Measurements from ENCODE around the gene AARS2. TPM values are rescaled to one million over a fixed set of nuclear protein-coding genes. Genes with fewer than 3 reads are reported as not detected.

Gene AARS2
- total RNA-seq, 4 donors from 2014 or later, result 13.9 to 17.7 (median 16.4) TPM

GRCh38 chr6:44250718-44251123 is 62.4 kb downstream of the AARS2 start:
- Histone ChIP-seq H3K4me3 (no peak overlapping the region), H3K27me3 (no peaks in the 10 kb centered on the region), H3K4me1 (peaks cover 47% of the 10 kb centered on the region), H3K27ac (no peak overlapping the region), H3K9me3 (no peaks in the 10 kb centered on the region), H3K36me3 (peaks cover 68% of the 10 kb centered on the region)
- 77% methylated on average over 3 of the region's 3 CpGs for WGBS
- DNase-seq (ENCODE audit: low spot score in 2 of 2), result no peak
- TF ChIP-seq CTCF (IDR thresholded peaks at IDR 0.05), result no peak
- no peak for TF ChIP-seq POLR2A (IDR thresholded peaks at IDR 0.05)
- no peak for TF ChIP-seq EP300 (IDR thresholded peaks at IDR 0.05)
- TF ChIP-seq POLR2AphosphoS5 (IDR thresholded peaks at IDR 0.05), result no peak

DNA sequence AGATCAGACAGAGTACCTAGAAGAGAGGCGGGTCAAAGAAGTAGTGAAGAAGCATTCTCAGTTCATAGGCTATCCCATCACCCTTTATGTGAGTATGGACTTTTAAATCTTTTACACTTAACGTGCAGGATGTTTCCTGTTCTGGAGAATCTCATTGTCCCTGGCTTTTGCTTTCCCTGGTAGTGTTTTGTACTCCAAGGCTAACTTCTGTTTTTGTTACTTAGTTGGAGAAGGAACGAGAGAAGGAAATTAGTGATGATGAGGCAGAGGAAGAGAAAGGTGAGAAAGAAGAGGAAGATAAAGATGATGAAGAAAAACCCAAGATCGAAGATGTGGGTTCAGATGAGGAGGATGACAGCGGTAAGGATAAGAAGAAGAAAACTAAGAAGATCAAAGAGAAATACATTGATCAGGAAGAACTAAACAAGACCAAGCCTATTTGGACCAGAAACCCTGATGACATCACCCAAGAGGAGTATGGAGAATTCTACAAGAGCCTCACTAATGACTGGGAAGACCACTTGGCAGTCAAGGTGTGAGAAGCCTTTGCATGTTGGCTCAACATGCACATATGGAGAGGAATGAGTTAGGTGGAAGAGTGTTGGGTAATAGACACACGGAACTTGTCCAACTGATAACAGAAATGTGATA is 63.0 kb downstream of the AARS2 start:
- no peak for DNase-seq (ENCODE audit: low spot score in 2 of 2)
- TF ChIP-seq CTCF (IDR thresholded peaks at IDR 0.05), result no peak
- TF ChIP-seq EP300 (IDR thresholded peaks at IDR 0.05), result no peak
- no peak for TF ChIP-seq POLR2A (IDR thresholded peaks at IDR 0.05)
- no peak for TF ChIP-seq POLR2AphosphoS5 (IDR thresholded peaks at IDR 0.05)
- no peaks in the 10 kb centered on the region for H3K9me3 ChIP-seq
- 70% methylated on average over 6 of the region's 6 CpGs for WGBS
- H3K27ac ChIP-seq, result no peak overlapping the region
- H3K4me1 ChIP-seq, result peaks cover 45% of the 10 kb centered on the region
- H3K36me3 ChIP-seq, result peaks cover 65% of the 10 kb centered on the region
- no peak overlapping the region for H3K4me3 ChIP-seq
- H3K27me3 ChIP-seq, result no peaks in the 10 kb centered on the region

Other genes starting within 250 kb of the AARS2 start
- 10 to 100 TPM; 25.1 to 49.8 (median 44.0) TPM for gene MRPL14, start 185.9 kb downstream of the AARS2 start, total RNA-seq
- gene TMEM63B, start 185.8 kb downstream of the AARS2 start, total RNA-seq, result 10 to 100 TPM; 71.5 to 89.0 (median 84.5) TPM
- 1 to 10 TPM in 2 of 4 donors, under 1 TPM in 2; 0.45 to 2.5 (median 1.2) TPM for gene CAPN11, start 154.5 kb downstream of the AARS2 start, total RNA-seq
- not detected for gene MYMX, start 96.4 kb downstream of the AARS2 start, total RNA-seq
- gene SLC29A1, start 89.8 kb downstream of the AARS2 start, total RNA-seq, result 100 to 1,000 TPM in 1 of 4 donors, 10 to 100 TPM in 3; 61.7 to 133 (median 75.3) TPM
- 100 to 1,000 TPM; 450 to 830 (median 678) TPM for gene HSP90AB1, start 66.2 kb downstream of the AARS2 start, total RNA-seq
- gene SLC35B2, start 55.8 kb downstream of the AARS2 start, total RNA-seq, result 10 to 100 TPM; 26.2 to 38.5 (median 30.9) TPM
- gene NFKBIE, start 47.8 kb downstream of the AARS2 start, total RNA-seq, result 10 to 100 TPM; 12.9 to 25.0 (median 16.1) TPM
- gene TMEM151B, start 42.9 kb downstream of the AARS2 start, total RNA-seq, result under 1 TPM in 2 of 4 donors, not detected in 2; 0.10 to 0.15 TPM
- gene SPATS1, start 29.3 kb upstream of the AARS2 start, total RNA-seq, result not detected
- gene CDC5L, start 74.4 kb upstream of the AARS2 start, total RNA-seq, result 10 to 100 TPM; 12.3 to 16.6 (median 15.4) TPM